OCI-LY1 (cell line): Measurements from ENCODE around the gene TRIO.

Experiments used
- H2AFZ ChIP-seq: fragments of 200-600 bp; sonication (generic), shearing (Covaris generic); 2 replicates; pipeline ENCODE4 v1.6.0; 2014; ENCODE audit warnings: antibody characterized with exemption, mild to moderate bottlenecking, low read length
- H3F3A ChIP-seq: fragments of 200-600 bp; sonication (generic), shearing (Covaris generic); 2 replicates; pipeline ENCODE4 v1.6.0; 2014; ENCODE audit warnings: mild to moderate bottlenecking, antibody characterized with exemption, low read length, moderate library complexity; ENCODE audit not compliant: insufficient read depth
- H3K27ac ChIP-seq: fragments of 200-600 bp; sonication (generic); 2 replicates; pipeline ENCODE4 v1.5.1; 2014; ENCODE audit warnings: low read length, mixed run types, mild to moderate bottlenecking, low read depth; ENCODE audit not compliant: poor library complexity, severe bottlenecking
- H3K27me3 ChIP-seq: fragments of 200-600 bp; sonication (generic); 2 replicates; pipeline ENCODE4 v1.6.0; 2014; ENCODE audit warnings: antibody characterized with exemption, mild to moderate bottlenecking, low read length, moderate library complexity; ENCODE audit not compliant: insufficient read depth
- H3K36me3 ChIP-seq: fragments of 200-600 bp; sonication (generic); 2 replicates; pipeline ENCODE4 v1.6.1; 2014; ENCODE audit warnings: mild to moderate bottlenecking, antibody characterized with exemption, low read length, moderate library complexity, mixed read lengths; ENCODE audit not compliant: insufficient read depth
- H3K4me1 ChIP-seq: fragments of 200-600 bp; sonication (generic); 2 replicates; pipeline ENCODE4 v1.5.1; 2014; ENCODE audit warnings: mild to moderate bottlenecking, low read length, moderate library complexity; ENCODE audit not compliant: insufficient read depth, severe bottlenecking
- H3K4me2 ChIP-seq: fragments of 200-600 bp; sonication (generic), shearing (Covaris generic); 2 replicates; pipeline ENCODE4 v1.6.1; 2014; ENCODE audit warnings: low read length
- H3K4me3 ChIP-seq: fragments of 200-600 bp; sonication (generic); 2 replicates; pipeline ENCODE4 v1.5.1; 2014; ENCODE audit warnings: low read length, low read depth, mild to moderate bottlenecking, mixed read lengths; ENCODE audit not compliant: poor library complexity, severe bottlenecking
- H3K79me2 ChIP-seq: fragments of 200-600 bp; shearing (Covaris generic); 2 replicates; pipeline ENCODE4 v1.6.1; 2016; ENCODE audit warnings: mixed run types, low read length, mixed read lengths; ENCODE audit not compliant: insufficient read depth
- H3K9ac ChIP-seq: fragments of 200-600 bp; sonication (generic), shearing (Covaris generic); 2 replicates; pipeline ENCODE4 v1.6.1; 2014; ENCODE audit warnings: mild to moderate bottlenecking, low read length, mixed read lengths
- H3K9me2 ChIP-seq: fragments of 200-600 bp; sonication (generic), shearing (Covaris generic); 2 replicates; pipeline ENCODE4 v1.6.1; 2014; ENCODE audit warnings: low read depth, mild to moderate bottlenecking, low read length, mixed read lengths
- H3K9me3 ChIP-seq: fragments of 200-600 bp; shearing (Covaris generic); 2 replicates; pipeline ENCODE4 v1.6.1; 2014; ENCODE audit warnings: low read length, mixed read lengths
- H4K20me1 ChIP-seq: fragments of 200-600 bp; sonication (generic), shearing (Covaris generic); 2 replicates; pipeline ENCODE4 v1.6.0; 2016; ENCODE audit warnings: mild to moderate bottlenecking, low read length; ENCODE audit not compliant: insufficient read depth
- CTCF ChIP-seq: fragments of 200-600 bp; sonication (generic), shearing (Covaris generic); IDR thresholded peaks from 2 replicates; pipeline ENCODE4 v1.5.1; 2017; ENCODE audit warnings: mild to moderate bottlenecking, antibody characterized with exemption, low read length, moderate library complexity, mixed read lengths
- EZH2 ChIP-seq: fragments of 200-600 bp; sonication (generic), shearing (Covaris generic); IDR thresholded peaks from 2 replicates; pipeline ENCODE4 v1.8.0; 2017; ENCODE audit warnings: borderline replicate concordance, mixed run types, mild to moderate bottlenecking, antibody characterized with exemption, low read length, moderate library complexity, mixed read lengths

TRIO gene

GRCh38 chr5:14257995-14258403 lies 114.9 kb downstream of the TRIO start:
- Histone ChIP-seq H4K20me1 (no peaks in the 10 kb centered on the region), H3K9ac (no peak overlapping the region), H3K9me3 (no peaks in the 10 kb centered on the region), H2AFZ (no peak overlapping the region), H3K36me3 (no peaks in the 10 kb centered on the region), H3K27me3 (no peaks in the 10 kb centered on the region), H3K27ac (no peak overlapping the region), H3K4me2 (no peak overlapping the region), H3F3A (no peaks in the 10 kb centered on the region), H3K4me1 (no peaks in the 10 kb centered on the region), H3K79me2 (no peaks in the 10 kb centered on the region), H3K9me2 (no peaks in the 10 kb centered on the region), H3K4me3 (no peak overlapping the region)
- TF ChIP-seq EZH2 (no peak), CTCF (no peak)

- Histone ChIP-seq H3F3A (no peaks in the 10 kb centered on the region), H3K36me3 (no peaks in the 10 kb centered on the region), H3K27ac (no peak overlapping the region), H3K27me3 (no peaks in the 10 kb centered on the region), H3K4me1 (no peaks in the 10 kb centered on the region), H4K20me1 (no peaks in the 10 kb centered on the region), H2AFZ (no peak overlapping the region), H3K9me2 (no peaks in the 10 kb centered on the region), H3K79me2 (no peaks in the 10 kb centered on the region), H3K9me3 (no peaks in the 10 kb centered on the region), H3K4me2 (no peak overlapping the region), H3K9ac (no peak overlapping the region), H3K4me3 (no peak overlapping the region)
- TF ChIP-seq EZH2 (no peak), CTCF (no peak)
Observed at GRCh38 chr5:14258840-14259239, 115.7 kb downstream of the TRIO start.

- H2AFZ ChIP-seq = no peak overlapping the region
- no peaks in the 10 kb centered on the region for H3K4me1 ChIP-seq
- no peak overlapping the region for H3K4me3 ChIP-seq
- H3K27ac ChIP-seq = no peak overlapping the region
- no peaks in the 10 kb centered on the region for H3F3A ChIP-seq
- H3K36me3 ChIP-seq = no peaks in the 10 kb centered on the region
- H3K9me3 ChIP-seq = no peaks in the 10 kb centered on the region
- no peaks in the 10 kb centered on the region for H3K9me2 ChIP-seq
- H4K20me1 ChIP-seq = no peaks in the 10 kb centered on the region
- no peak overlapping the region for H3K9ac ChIP-seq
- H3K4me2 ChIP-seq = no peak overlapping the region
- TF ChIP-seq CTCF = no peak
- no peak for TF ChIP-seq EZH2
- H3K79me2 ChIP-seq = no peaks in the 10 kb centered on the region
- H3K27me3 ChIP-seq = no peaks in the 10 kb centered on the region
Observed at GRCh38 chr5:14260637-14261036, 117.5 kb downstream of the TRIO start.
